BJ (cell line): Measurements from ENCODE around the gene FCSK. TPM values are rescaled to one million over a fixed set of nuclear protein-coding genes. Genes with fewer than 3 reads are reported as not detected.
"Not testable (repeated sequence)": the region's sequence is repeated elsewhere in the genome, so short reads cannot be mapped to it uniquely, and the experiment has no call there.

Source experiments
- CTCF ChIA-PET: fragments of 350-600 bp; formaldehyde crosslinking; extraction: SDS; loops from one replicate; lab custom pipeline; 2021; ENCODE audit warnings: antibody characterized with exemption, inconsistent platforms; lab: Yijun Ruan, JAX
- POLR2A ChIA-PET: fragments of 300-600 bp; sonication (Branson Sonifier 250); formaldehyde crosslinking; extraction: SDS; loops from one replicate; lab custom pipeline; 2021; ENCODE audit warnings: antibody characterized with exemption; lab: Charles Lee
- DNase-seq: peaks from one replicate; pipeline ENCODE4 v3.0.0-alpha.2; 2011; ENCODE audit warnings: low read depth
- H3K27me3 ChIP-seq: 2 replicates; pipeline ENCODE4 v1.6.0; 2011; ENCODE audit warnings: low read length; ENCODE audit not compliant: control insufficient read depth, insufficient read depth
- H3K36me3 ChIP-seq: 2 replicates; pipeline ENCODE4 v1.5.1; 2011; ENCODE audit warnings: low read length; ENCODE audit not compliant: control insufficient read depth, insufficient read depth
- H3K4me3 ChIP-seq: 2 replicates; pipeline ENCODE4 v1.5.1; 2011; ENCODE audit warnings: low read depth, mild to moderate bottlenecking, control low read depth, low read length
- CTCF ChIP-seq: IDR thresholded peaks from 2 replicates; pipeline ENCODE4 v1.5.1; 2011; ENCODE audit warnings: low read depth, mild to moderate bottlenecking, control low read depth, inconsistent platforms, low read length, moderate library complexity; ENCODE audit not compliant: insufficient read depth
- polyA minus RNA-seq: library from RNA; depleted of rRNA, polyadenylated mRNA; stranded (reverse); fragments of >200 nt; gene quantifications from 2 replicates; pipeline ENCODE4 v1.2.3, GENCODE V29; 2011; rRNA and poly(A)+ RNA removed
- polyA plus RNA-seq: library from polyadenylated mRNA; depleted of rRNA; stranded (reverse); fragments of >200 nt; gene quantifications from 2 replicates; pipeline ENCODE4 v1.2.3, GENCODE V29; 2011; rRNA removed

The FCSK gene
- polyA plus RNA-seq = 4.7 and 9.0 TPM in 2 replicates
- polyA minus RNA-seq = 7.4 and 8.4 TPM in 2 replicates

GRCh38 chr16:70454222-70455034 lies at the start of gene FCSK:
TSS of gene FCSK (plus strand) at chr16:70454595. CDS start at chr16:70463191, 8,596 bp downstream.
- POLR2A ChIA-PET = interaction anchor here (0.6 to 0.7 kb wide), 3 partner anchors 106 to 1208 kb away, joined by 3 to 19 read pairs (median 15); no protein-coding TSS in a partner anchor
- CTCF ChIA-PET = interaction anchor here (0.6 to 1.5 kb wide), 6 partner anchors 9 to 129 kb away, joined by 3 to 4 read pairs (median 3); no protein-coding TSS in a partner anchor
- no peaks in the 10 kb centered on the region for H3K36me3 ChIP-seq
- DNase-seq = no peak
- peak within 1 kb of the TSS; percentile 71 for H3K4me3 ChIP-seq
- no peaks in the 10 kb centered on the region for H3K27me3 ChIP-seq
- no peak for TF ChIP-seq CTCF

GRCh38 chr16:70406104-70406503 lies 48.3 kb upstream of the FCSK start:
- POLR2A ChIA-PET, H3K36me3 ChIP-seq, H3K27me3 ChIP-seq, DNase-seq, H3K4me3 ChIP-seq: not testable (repeated sequence)
- CTCF ChIA-PET = interaction anchor here (0.7 to 1.3 kb wide), 3 partner anchors 12 to 139 kb away, joined by 3 to 4 read pairs (median 3); no protein-coding TSS in a partner anchor

GRCh38 chr16:70407811-70408274 lies 46.6 kb upstream of the FCSK start:
- H3K4me3 ChIP-seq = no peak overlapping the region
- TF ChIP-seq CTCF = no peak
- DNase-seq = no peak
- ChIA-PET POLR2A (no interaction called here), CTCF (interaction anchor here (1.2 kb wide), 1 partner anchor 10 kb away, joined by 4 read pairs; no protein-coding TSS in a partner anchor)
- no peaks in the 10 kb centered on the region; the same call in none of the 2 replicates for H3K36me3 ChIP-seq
- no peaks in the 10 kb centered on the region for H3K27me3 ChIP-seq

GRCh38 chr16:70410734-70411133 lies 43.7 kb upstream of the FCSK start:
- DNase-seq = no peak
- no peak for TF ChIP-seq CTCF
- no peak overlapping the region for H3K4me3 ChIP-seq
- CTCF ChIA-PET = interaction anchor here (0.6 to 1.2 kb wide), 2 partner anchors 16 to 29 kb away, joined by 4 read pairs; no protein-coding TSS in a partner anchor
- no peaks in the 10 kb centered on the region; the same call in none of the 2 replicates for H3K36me3 ChIP-seq
- POLR2A ChIA-PET = no interaction called here
- H3K27me3 ChIP-seq = no peaks in the 10 kb centered on the region

- ChIA-PET POLR2A (no interaction called here), CTCF (no interaction called here)
- Histone ChIP-seq H3K27me3 (no peaks in the 10 kb centered on the region), H3K36me3 (peaks cover 2% of the 10 kb centered on the region; the same call in 1 of the 2 replicates), H3K4me3 (no peak overlapping the region)
- no peak for DNase-seq
- TF ChIP-seq CTCF = no peak
Measured at GRCh38 chr16:70412385-70412784, 42.0 kb upstream of the FCSK start.

GRCh38 chr16:70413572-70413971 lies 40.8 kb upstream of the FCSK start:
- CTCF ChIA-PET, H3K36me3 ChIP-seq, DNase-seq, H3K27me3 ChIP-seq, H3K4me3 ChIP-seq: not testable (repeated sequence)
- POLR2A ChIA-PET = interaction anchor here (1.0 kb wide), 1 partner anchor 14 kb away, joined by 3 read pairs; no protein-coding TSS in a partner anchor
